B cell (primary cell): Measurements from ENCODE around the gene GRK3.

Source experiments
- EZH2 ChIP-seq: IDR thresholded peaks from 2 replicates; pipeline ENCODE4 v1.6.1; 2012; ENCODE audit warnings: borderline replicate concordance, low read depth, mild to moderate bottlenecking, moderate library complexity, low read length; ENCODE audit not compliant: insufficient read depth, poor library complexity, severe bottlenecking
- TF ChIP-seq, protein P1 (sequence below): fragments of 200-600 bp; IDR thresholded peaks from one replicate; pipeline ENCODE4 v1.8.0; 2022; ENCODE audit warnings: antibody characterized with exemption, mild to moderate bottlenecking

DNA sequence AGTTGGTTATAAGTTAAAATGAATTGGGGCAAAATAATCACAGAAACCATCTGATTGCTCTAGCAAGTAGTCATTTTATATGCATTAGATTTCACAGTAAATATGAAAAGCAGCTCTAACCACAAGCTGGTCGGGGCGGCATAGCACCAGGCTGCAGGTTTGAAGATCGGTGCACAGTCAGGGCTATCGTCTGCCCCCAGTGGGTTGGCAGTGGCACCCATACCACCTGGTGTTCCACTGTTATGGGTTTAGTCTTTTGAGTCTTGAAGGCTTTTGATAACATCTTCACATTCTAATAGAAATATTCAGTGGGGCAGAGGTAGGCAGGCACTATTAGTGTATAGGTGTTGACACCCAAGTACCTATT lies 62.1 kb downstream of the GRK3 start:
- no peak for TF ChIP-seq EZH2
- TF ChIP-seq, protein P1, sequence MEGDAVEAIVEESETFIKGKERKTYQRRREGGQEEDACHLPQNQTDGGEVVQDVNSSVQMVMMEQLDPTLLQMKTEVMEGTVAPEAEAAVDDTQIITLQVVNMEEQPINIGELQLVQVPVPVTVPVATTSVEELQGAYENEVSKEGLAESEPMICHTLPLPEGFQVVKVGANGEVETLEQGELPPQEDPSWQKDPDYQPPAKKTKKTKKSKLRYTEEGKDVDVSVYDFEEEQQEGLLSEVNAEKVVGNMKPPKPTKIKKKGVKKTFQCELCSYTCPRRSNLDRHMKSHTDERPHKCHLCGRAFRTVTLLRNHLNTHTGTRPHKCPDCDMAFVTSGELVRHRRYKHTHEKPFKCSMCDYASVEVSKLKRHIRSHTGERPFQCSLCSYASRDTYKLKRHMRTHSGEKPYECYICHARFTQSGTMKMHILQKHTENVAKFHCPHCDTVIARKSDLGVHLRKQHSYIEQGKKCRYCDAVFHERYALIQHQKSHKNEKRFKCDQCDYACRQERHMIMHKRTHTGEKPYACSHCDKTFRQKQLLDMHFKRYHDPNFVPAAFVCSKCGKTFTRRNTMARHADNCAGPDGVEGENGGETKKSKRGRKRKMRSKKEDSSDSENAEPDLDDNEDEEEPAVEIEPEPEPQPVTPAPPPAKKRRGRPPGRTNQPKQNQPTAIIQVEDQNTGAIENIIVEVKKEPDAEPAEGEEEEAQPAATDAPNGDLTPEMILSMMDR: no peak
